ENCODE results near the gene NR4A1. TPM values are rescaled to one million over a fixed set of nuclear protein-coding genes. Genes with fewer than 3 reads are reported as not detected.

The NR4A1 gene
- total RNA-seq, 1 experiment from 2014 or later, result 90.7 TPM

DNA sequence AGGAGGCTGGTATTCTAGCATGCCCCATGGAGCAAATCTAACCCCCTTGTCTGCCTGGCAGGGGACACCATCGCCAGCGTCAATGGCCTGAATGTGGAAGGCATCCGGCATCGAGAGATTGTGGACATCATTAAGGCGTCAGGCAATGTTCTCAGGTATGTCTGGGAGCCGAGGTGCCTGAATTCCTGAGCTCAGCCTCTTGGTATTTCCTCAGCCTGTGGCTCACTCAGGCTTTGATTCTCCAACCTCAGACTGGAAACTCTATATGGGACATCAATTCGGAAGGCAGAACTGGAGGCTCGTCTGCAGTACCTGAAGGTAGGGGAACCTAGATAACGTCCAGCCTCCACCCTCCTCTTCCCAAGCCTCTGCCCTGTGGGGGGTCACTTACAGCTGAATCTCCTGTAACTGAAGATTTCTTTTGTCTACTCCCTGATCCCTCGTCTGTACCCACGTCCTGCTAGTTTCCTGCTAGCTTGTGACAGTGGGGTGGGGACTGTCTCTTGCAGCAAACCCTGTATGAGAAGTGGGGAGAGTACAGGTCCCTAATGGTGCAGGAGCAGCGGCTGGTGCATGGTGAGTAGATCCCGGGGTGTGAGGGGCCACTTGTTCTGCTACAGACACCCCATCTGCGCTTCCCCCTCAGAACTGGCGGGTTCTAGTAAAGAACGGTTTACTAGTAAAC is 37.5 kb upstream of the NR4A1 start:
- intact Hi-C loops (cut with micrococcal nuclease), result no loop called here
- no peaks in the 10 kb centered on the region for H3K9me3 ChIP-seq (ENCODE audit: low read length)
- H3K9ac ChIP-seq (ENCODE audit: low read length), result no peak overlapping the region
- H3K36me3 ChIP-seq (ENCODE audit: low read depth, low read length), result no peaks in the 10 kb centered on the region
- no peak overlapping the region for H3K4me2 ChIP-seq (ENCODE audit: low read length)
- H3K9me2 ChIP-seq (replicated peaks; ENCODE audit: low read length), result no peaks in the 10 kb centered on the region
- ATAC-seq (no peak), DNase-seq (no peak)
- POLR2A ChIA-PET (ENCODE audit: unreplicated experiment), result no interaction called here
- H3K4me1 ChIP-seq (ENCODE audit: insufficient read depth, low read length), result no peaks in the 10 kb centered on the region
- no peak overlapping the region for H2AFZ ChIP-seq (ENCODE audit: low read length)
- H4K20me1 ChIP-seq (ENCODE audit: low read length), result no peaks in the 10 kb centered on the region
- H3K27me3 ChIP-seq (ENCODE audit: low read length), result no peaks in the 10 kb centered on the region
- BruUV-seq (replicated peaks), result no TSS peak
- no peak overlapping the region for H3K4me3 ChIP-seq (ENCODE audit: low read length)
- H3K27ac ChIP-seq (ENCODE audit: low read length), result no peak overlapping the region
- H3F3A ChIP-seq (ENCODE audit: low read length, unreplicated experiment), result no peaks in the 10 kb centered on the region
- TF ChIP-seq, protein P1, sequence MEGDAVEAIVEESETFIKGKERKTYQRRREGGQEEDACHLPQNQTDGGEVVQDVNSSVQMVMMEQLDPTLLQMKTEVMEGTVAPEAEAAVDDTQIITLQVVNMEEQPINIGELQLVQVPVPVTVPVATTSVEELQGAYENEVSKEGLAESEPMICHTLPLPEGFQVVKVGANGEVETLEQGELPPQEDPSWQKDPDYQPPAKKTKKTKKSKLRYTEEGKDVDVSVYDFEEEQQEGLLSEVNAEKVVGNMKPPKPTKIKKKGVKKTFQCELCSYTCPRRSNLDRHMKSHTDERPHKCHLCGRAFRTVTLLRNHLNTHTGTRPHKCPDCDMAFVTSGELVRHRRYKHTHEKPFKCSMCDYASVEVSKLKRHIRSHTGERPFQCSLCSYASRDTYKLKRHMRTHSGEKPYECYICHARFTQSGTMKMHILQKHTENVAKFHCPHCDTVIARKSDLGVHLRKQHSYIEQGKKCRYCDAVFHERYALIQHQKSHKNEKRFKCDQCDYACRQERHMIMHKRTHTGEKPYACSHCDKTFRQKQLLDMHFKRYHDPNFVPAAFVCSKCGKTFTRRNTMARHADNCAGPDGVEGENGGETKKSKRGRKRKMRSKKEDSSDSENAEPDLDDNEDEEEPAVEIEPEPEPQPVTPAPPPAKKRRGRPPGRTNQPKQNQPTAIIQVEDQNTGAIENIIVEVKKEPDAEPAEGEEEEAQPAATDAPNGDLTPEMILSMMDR (conservative IDR thresholded peaks at IDR 0.05; ENCODE audit: low read depth, low read length), result no peak
- TF ChIP-seq EZH2phosphoT487 (IDR thresholded peaks at IDR 0.05; ENCODE audit: borderline replicate concordance, low read length) (no peak), EZH2 (IDR thresholded peaks at IDR 0.05; ENCODE audit: low read length, unreplicated experiment) (no peak)
- CTCF ChIA-PET, result interaction anchor here (0.6 kb wide), 1 partner anchor 13 kb away, joined by 10 read pairs; no protein-coding TSS in a partner anchor
- H3K79me2 ChIP-seq (ENCODE audit: low read length), result no peaks in the 10 kb centered on the region

DNA sequence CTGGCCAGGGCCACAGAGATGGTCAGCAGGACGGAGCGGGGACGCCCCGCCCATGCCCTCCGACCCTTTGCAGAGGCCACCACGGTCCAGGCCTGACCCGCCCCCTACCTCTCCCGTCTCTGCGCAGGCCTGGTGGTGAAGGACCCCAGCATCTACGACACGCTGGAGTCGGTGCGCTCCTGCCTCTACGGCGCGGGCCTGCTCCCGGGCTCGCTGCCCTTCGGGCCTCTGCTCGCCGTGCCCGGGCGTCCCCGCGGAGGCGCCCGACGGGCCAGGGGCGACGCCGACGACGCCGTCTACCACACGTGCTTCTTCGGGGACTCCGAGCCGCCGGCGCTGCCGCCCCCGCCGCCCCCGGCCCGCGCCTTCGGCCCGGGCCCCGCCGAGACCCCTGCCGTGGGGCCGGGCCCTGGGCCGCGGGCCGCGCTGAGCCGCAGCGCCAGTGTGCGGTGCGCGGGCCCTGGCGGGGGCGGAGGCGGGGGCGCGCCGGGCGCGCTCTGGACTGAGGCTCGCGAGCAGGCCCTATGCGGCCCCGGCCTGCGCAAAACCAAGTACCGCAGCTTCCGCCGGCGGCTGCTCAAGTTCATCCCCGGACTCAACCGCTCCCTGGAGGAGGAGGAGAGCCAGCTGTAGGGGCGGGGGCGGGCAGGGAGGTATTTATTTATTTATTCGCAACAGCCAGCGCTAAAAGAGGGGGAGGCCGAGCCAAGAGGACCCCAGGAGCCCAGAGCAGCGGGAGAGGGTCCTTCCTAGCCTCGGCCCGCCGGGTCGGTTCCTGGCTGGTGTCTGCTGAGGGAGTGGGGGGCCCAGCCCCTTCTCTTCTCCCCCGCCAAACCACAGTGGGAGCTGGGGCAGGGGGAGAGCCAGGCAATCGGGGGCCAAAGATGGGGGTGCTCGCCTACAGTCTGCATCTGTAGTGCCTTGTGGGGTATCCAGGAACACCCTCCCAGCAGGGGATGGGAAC is 36.4 kb upstream of the NR4A1 start:
- DNase-seq, result no peak
- H3K9me3 ChIP-seq (ENCODE audit: low read length), result no peaks in the 10 kb centered on the region
- H3K27me3 ChIP-seq (ENCODE audit: low read length), result no peaks in the 10 kb centered on the region
- no peak overlapping the region for H3K27ac ChIP-seq (ENCODE audit: low read length)
- H2AFZ ChIP-seq (ENCODE audit: low read length), result no peak overlapping the region
- no peaks in the 10 kb centered on the region for H3F3A ChIP-seq (ENCODE audit: low read length, unreplicated experiment)
- BruUV-seq (replicated peaks), result no TSS peak
- no peaks in the 10 kb centered on the region for H3K36me3 ChIP-seq (ENCODE audit: low read depth, low read length)
- H3K79me2 ChIP-seq (ENCODE audit: low read length), result no peaks in the 10 kb centered on the region
- intact Hi-C loops (cut with micrococcal nuclease), result no loop called here
- H4K20me1 ChIP-seq (ENCODE audit: low read length), result no peaks in the 10 kb centered on the region
- ChIA-PET CTCF (no interaction called here), POLR2A (ENCODE audit: unreplicated experiment) (no interaction called here)
- no peak overlapping the region for H3K9ac ChIP-seq (ENCODE audit: low read length)
- ATAC-seq, result no peak
- no peak for TF ChIP-seq EZH2 (IDR thresholded peaks at IDR 0.05; ENCODE audit: low read length, unreplicated experiment)
- TF ChIP-seq, protein P1 (conservative IDR thresholded peaks at IDR 0.05; ENCODE audit: low read depth, low read length), result no peak
- no peak for TF ChIP-seq EZH2phosphoT487 (IDR thresholded peaks at IDR 0.05; ENCODE audit: borderline replicate concordance, low read length)
- H3K4me3 ChIP-seq (ENCODE audit: low read length), result no peak overlapping the region
- H3K4me2 ChIP-seq (ENCODE audit: low read length), result no peak overlapping the region
- H3K9me2 ChIP-seq (replicated peaks; ENCODE audit: low read length), result no peaks in the 10 kb centered on the region
- H3K4me1 ChIP-seq (ENCODE audit: insufficient read depth, low read length), result no peaks in the 10 kb centered on the region
